HepG2 (cell line): Measurements from ENCODE around the gene SLC34A3. TPM values are rescaled to one million over a fixed set of nuclear protein-coding genes. Genes with fewer than 3 reads are reported as not detected.

ENCODE experiments used
- DMTF1 ChIP-seq: sonication (generic); formaldehyde crosslinking; IDR thresholded peaks from 2 replicates; pipeline ENCODE4 v1.4.0; 2020; ENCODE audit warnings: mild to moderate bottlenecking, missing genetic modification reagents
- GMEB1 ChIP-seq: sonication (generic); formaldehyde crosslinking; IDR thresholded peaks from 2 replicates; pipeline ENCODE4 v1.5.1; 2020; ENCODE audit warnings: missing genetic modification reagents, mild to moderate bottlenecking, borderline replicate concordance
- KDM3A ChIP-seq: IDR thresholded peaks from 2 replicates; pipeline ENCODE4 v1.6.1; 2018; ENCODE audit warnings: low read depth, missing compliant biosample characterization
- LBX2 ChIP-seq: sonication (generic); formaldehyde crosslinking; IDR thresholded peaks from 2 replicates; pipeline ENCODE4 v1.5.0; 2020; ENCODE audit warnings: missing genetic modification reagents, mild to moderate bottlenecking, borderline replicate concordance
- MLXIP ChIP-seq: sonication (generic); formaldehyde crosslinking; IDR thresholded peaks from 2 replicates; pipeline ENCODE4 v1.9.0; 2021; ENCODE audit warnings: missing genetic modification reagents, borderline replicate concordance
- PAXIP1 ChIP-seq: sonication (generic); formaldehyde crosslinking; conservative IDR thresholded peaks from 2 replicates; pipeline ENCODE4 v1.4.0; 2020; ENCODE audit warnings: mild to moderate bottlenecking, missing genetic modification reagents, moderate library complexity
- RFXANK ChIP-seq: IDR thresholded peaks from 2 replicates; pipeline ENCODE4 v1.6.1; 2016
- TBX2 ChIP-seq: sonication (generic); formaldehyde crosslinking; IDR thresholded peaks from 2 replicates; pipeline ENCODE4 v1.5.0; 2020; ENCODE audit warnings: missing genetic modification reagents, mild to moderate bottlenecking, borderline replicate concordance
- TEF ChIP-seq: sonication (generic); formaldehyde crosslinking; IDR thresholded peaks from 2 replicates; pipeline ENCODE4 v1.5.0; 2020; ENCODE audit warnings: missing genetic modification reagents
- TP53 ChIP-seq: sonication (generic); formaldehyde crosslinking; conservative IDR thresholded peaks from 2 replicates; pipeline ENCODE4 v1.4.0; 2020; ENCODE audit warnings: missing genetic modification reagents
- ZBTB34 ChIP-seq: sonication (generic); formaldehyde crosslinking; IDR thresholded peaks from 2 replicates; pipeline ENCODE4 v1.8.0; 2022; ENCODE audit warnings: mild to moderate bottlenecking, missing genetic modification reagents
- ZNF234 ChIP-seq: sonication (generic); formaldehyde crosslinking; conservative IDR thresholded peaks from 2 replicates; pipeline ENCODE4 v1.5.1; 2020; ENCODE audit warnings: mild to moderate bottlenecking, missing genetic modification reagents
- polyA plus RNA-seq, 8 experiments: library from polyadenylated mRNA; depleted of rRNA in 3 of 8; stranded (reverse) in 7 of 8; unstranded in 1 of 8; fragments of >200 nt; fragmentation: Illumina TruSeq in 4 of 8; extraction: Trizol in 4 of 8; gene quantifications; 2 replicates each; pipeline versions ENCODE4 v1.2.1 to v1.2.3, GENCODE V29; 2011 to 2016; ENCODE audit warnings: low read depth in 4 of 8, missing spikeins in 1 of 8, mixed read lengths in 1 of 8; ENCODE audit not compliant: insufficient read depth in 1 of 8
- total RNA-seq, 5 experiments: library from RNA; depleted of rRNA; stranded (reverse); fragments of >200 nt; fragmentation: Illumina TruSeq; extraction: Trizol; gene quantifications; 2 replicates each; pipeline ENCODE4 v1.2.3, GENCODE V29; 2016; ENCODE audit warnings: low read depth in 1 of 5

Gene SLC34A3
- total and polyA plus RNA-seq, 2 of the 13 experiments (the other 11 are each of a cell fraction or from before 2014, with no cell fraction given), result 0.07 to 1.0 TPM

GRCh38 chr9:137236238-137236935, 5.7 kb downstream of the SLC34A3 start (continued):
- no peak for TF ChIP-seq MLXIP (CRISPR knock-in tag)
- peak; percentile 68; the same call in 1 of the 2 replicates for TF ChIP-seq GMEB1 (CRISPR knock-in tag)
- TF ChIP-seq PAXIP1, result peak; percentile 87
- TF ChIP-seq TBX2 (CRISPR knock-in tag), result peak; percentile 83; the same call in 1 of the 2 replicates
- no peak for TF ChIP-seq RFXANK (CRISPR knock-in tag)
- no peak for TF ChIP-seq LBX2 (CRISPR knock-in tag)
- TF ChIP-seq ZNF234 (CRISPR knock-in tag), result 0 out of 2 replicates have a peak, but pooled peaks have one; percentile 44
- no peak for TF ChIP-seq TEF (CRISPR knock-in tag)
- TF ChIP-seq ZBTB34, result no peak
- peak; percentile 83 for TF ChIP-seq KDM3A
- 0 out of 2 replicates have a peak, but pooled peaks have one; percentile 45 for TF ChIP-seq TP53 (CRISPR knock-in tag)
- no peak for TF ChIP-seq DMTF1 (CRISPR knock-in tag)
